GM23248 (cell line): Measurements from ENCODE around the gene CYGB. TPM values are rescaled to one million over a fixed set of nuclear protein-coding genes. Genes with fewer than 3 reads are reported as not detected.

Experiments
- DNase-seq: peaks from one replicate; pipeline ENCODE4 v3.0.0-alpha.2; 2015
- H2AFZ ChIP-seq: fragments of 200-600 bp; sonication (generic); 2 replicates; pipeline ENCODE4 v1.6.1; 2016; ENCODE audit warnings: antibody characterized with exemption
- H3F3A ChIP-seq: fragments of 200-600 bp; sonication (generic); 2 replicates; pipeline ENCODE4 v1.6.1; 2016; ENCODE audit warnings: mild to moderate bottlenecking, antibody characterized with exemption, mixed run types; ENCODE audit not compliant: insufficient read depth
- H3K27ac ChIP-seq: fragments of 200-600 bp; sonication (generic); 2 replicates; pipeline ENCODE4 v1.5.1; 2016; ENCODE audit warnings: mild to moderate bottlenecking
- H3K27me3 ChIP-seq: fragments of 200-600 bp; sonication (generic); replicated peaks from 2 replicates; pipeline ENCODE4 v1.6.1; 2016; ENCODE audit warnings: mild to moderate bottlenecking; ENCODE audit not compliant: insufficient read depth
- H3K36me3 ChIP-seq: fragments of 200-600 bp; sonication (generic); 2 replicates; pipeline ENCODE4 v1.6.1; 2016; ENCODE audit warnings: low read depth, mild to moderate bottlenecking
- H3K4me1 ChIP-seq: fragments of 200-600 bp; sonication (generic); 2 replicates; pipeline ENCODE4 v1.6.1; 2016; ENCODE audit warnings: mild to moderate bottlenecking; ENCODE audit not compliant: insufficient read depth
- H3K4me2 ChIP-seq: fragments of 200-600 bp; sonication (generic); one replicate; pipeline ENCODE4 v1.6.1; 2016; ENCODE audit warnings: mild to moderate bottlenecking; ENCODE audit not compliant: unreplicated experiment
- H3K4me3 ChIP-seq: fragments of 200-600 bp; sonication (generic); 2 replicates; pipeline ENCODE4 v1.5.1; 2016; ENCODE audit warnings: mild to moderate bottlenecking
- H3K79me2 ChIP-seq: fragments of 200-600 bp; sonication (generic); 2 replicates; pipeline ENCODE4 v1.6.1; 2016; ENCODE audit warnings: mild to moderate bottlenecking; ENCODE audit not compliant: insufficient read depth
- H3K9ac ChIP-seq: fragments of 200-600 bp; sonication (generic); 2 replicates; pipeline ENCODE4 v1.6.1; 2016; ENCODE audit warnings: mild to moderate bottlenecking
- H3K9me2 ChIP-seq: fragments of 200-600 bp; sonication (generic); 2 replicates; pipeline ENCODE4 v1.6.1; 2016; ENCODE audit warnings: mixed run types, mild to moderate bottlenecking, moderate library complexity; ENCODE audit not compliant: insufficient read depth
- H3K9me3 ChIP-seq: fragments of 200-600 bp; sonication (generic); one replicate; pipeline ENCODE4 v1.6.1; 2017; ENCODE audit warnings: low read depth
- H4K20me1 ChIP-seq: fragments of 200-600 bp; sonication (generic); 2 replicates; pipeline ENCODE4 v1.6.0; 2016; ENCODE audit not compliant: insufficient read depth
- EZH2 ChIP-seq: fragments of 200-600 bp; sonication (generic); IDR thresholded peaks from 2 replicates; pipeline ENCODE4 v1.6.1; 2018; ENCODE audit warnings: antibody characterized with exemption, mild to moderate bottlenecking; ENCODE audit not compliant: insufficient read depth, poor library complexity, severe bottlenecking
- EZH2phosphoT487 ChIP-seq: fragments of 200-600 bp; sonication (generic); IDR thresholded peaks from 2 replicates; pipeline ENCODE4 v1.6.1; 2018; ENCODE audit warnings: antibody characterized with exemption, moderate library complexity, mild to moderate bottlenecking, low read depth; ENCODE audit not compliant: insufficient read depth
- WGBS, 2 experiments: methylation state at CpG; one replicate each; pipeline ENCODE4 v1.1.6; 2015 to 2017; ENCODE audit warnings: low lambda C conversion rate in 2 of 2, low coverage in 1 of 2; ENCODE audit errors: missing lambda C conversion rate in 2 of 2; 5-methylcytosine and 5-hydroxymethylcytosine counted together
- in situ Hi-C: fragments of 300-500 bp; cut with MboI; formaldehyde crosslinking; loops from 2 replicates; pipeline ENCODE4 v1.15.0; 2020
- polyA plus RNA-seq: library from polyadenylated mRNA; unstranded; fragments of >200 nt; fragmentation: Nextera tagmentation; extraction: Ambion mirVana; gene quantifications from 2 replicates; pipeline ENCODE4 v1.2.1, GENCODE V29; 2016
- total RNA-seq: library from RNA; depleted of rRNA; stranded (reverse); fragments of >200 nt; shearing (Covaris generic); gene quantifications from 2 replicates; pipeline ENCODE4 v1.2.3, GENCODE V29; 2014

CYGB gene
- total and polyA plus RNA-seq, 2 experiments from 2014 or later = 1.1 to 8.3 TPM

- H3K4me1 ChIP-seq = no peaks in the 10 kb centered on the region
- H3K9ac ChIP-seq = peak overlapping the region; percentile 39
- in situ Hi-C loops = loop anchor here (25.0 kb wide), 1 partner anchor 98 kb away; no protein-coding TSS in a partner anchor
- peak overlapping the region; percentile 66 for H3K4me3 ChIP-seq
- peak overlapping the region; percentile 84 for H3K4me2 ChIP-seq
- no peaks in the 10 kb centered on the region for H3K9me2 ChIP-seq
- no peaks in the 10 kb centered on the region for H3K36me3 ChIP-seq
- H3K79me2 ChIP-seq = no peaks in the 10 kb centered on the region
- H3F3A ChIP-seq = peaks cover 4% of the 10 kb centered on the region; the same call in 1 of the 2 replicates
- no peaks in the 10 kb centered on the region for H4K20me1 ChIP-seq
- no peaks in the 10 kb centered on the region for H3K9me3 ChIP-seq
- peak overlapping the region; percentile 87 for H2AFZ ChIP-seq
- no peak for TF ChIP-seq EZH2phosphoT487
- TF ChIP-seq EZH2 = no peak
- 2 to 5% methylated on average over 18 to 57 of the region's 62 CpGs for WGBS, 2 experiments
- DNase-seq = peak; percentile 51
- H3K27ac ChIP-seq = no peak overlapping the region
- peaks cover 17% of the 10 kb centered on the region for H3K27me3 ChIP-seq
Observed at GRCh38 chr17:76585033-76585648, 47.6 kb upstream of the CYGB start.

- no peak for DNase-seq
- Histone ChIP-seq H4K20me1 (no peaks in the 10 kb centered on the region), H3K9ac (no peak overlapping the region), H3K9me2 (no peaks in the 10 kb centered on the region), H3K4me2 (peak overlapping the region; percentile 84), H2AFZ (peak overlapping the region; percentile 87), H3K27me3 (peaks cover 17% of the 10 kb centered on the region), H3F3A (peaks cover 4% of the 10 kb centered on the region; the same call in 1 of the 2 replicates), H3K4me3 (peak overlapping the region; percentile 66), H3K79me2 (no peaks in the 10 kb centered on the region), H3K4me1 (no peaks in the 10 kb centered on the region), H3K9me3 (no peaks in the 10 kb centered on the region), H3K27ac (no peak overlapping the region), H3K36me3 (no peaks in the 10 kb centered on the region)
- in situ Hi-C loops = loop anchor here (25.0 kb wide), 1 partner anchor 97 kb away; no protein-coding TSS in a partner anchor
- 46 to 54% methylated on average over 17 of the region's 17 CpGs for WGBS, 2 experiments
- TF ChIP-seq EZH2phosphoT487 (0 out of 2 replicates have a peak, but pooled peaks have one; percentile 22), EZH2 (no peak)
Observed at GRCh38 chr17:76584427-76585032, 47.0 kb upstream of the CYGB start.

GRCh38 chr17:76582660-76583059 lies 45.2 kb upstream of the CYGB start:
- H3K4me2 ChIP-seq = no peak overlapping the region
- in situ Hi-C loops = loop anchor here (25.0 kb wide), 1 partner anchor 95 kb away; no protein-coding TSS in a partner anchor
- H3K27me3 ChIP-seq = peaks cover 17% of the 10 kb centered on the region
- H3K9ac ChIP-seq = no peak overlapping the region
- no peak for DNase-seq
- H3K9me2 ChIP-seq = no peaks in the 10 kb centered on the region
- H4K20me1 ChIP-seq = no peaks in the 10 kb centered on the region
- H2AFZ ChIP-seq = no peak overlapping the region
- no peaks in the 10 kb centered on the region for H3K79me2 ChIP-seq
- H3K4me3 ChIP-seq = no peak overlapping the region
- WGBS, 2 experiments = 56 to 58% methylated on average over 3 of the region's 3 CpGs
- TF ChIP-seq EZH2 (no peak), EZH2phosphoT487 (no peak)
- H3K27ac ChIP-seq = no peak overlapping the region
- no peaks in the 10 kb centered on the region for H3K4me1 ChIP-seq
- peaks cover 4% of the 10 kb centered on the region; the same call in 1 of the 2 replicates for H3F3A ChIP-seq
- H3K9me3 ChIP-seq = no peaks in the 10 kb centered on the region
- no peaks in the 10 kb centered on the region for H3K36me3 ChIP-seq

GRCh38 chr17:76581515-76581914 lies 44.0 kb upstream of the CYGB start:
- H3K4me1 ChIP-seq = no peaks in the 10 kb centered on the region
- DNase-seq = no peak
- no peaks in the 10 kb centered on the region for H3K9me3 ChIP-seq
- H3K4me3 ChIP-seq = no peak overlapping the region
- H3K27ac ChIP-seq = no peak overlapping the region
- no peaks in the 10 kb centered on the region for H3K9me2 ChIP-seq
- WGBS, 2 experiments = 86 to 87% methylated on average over 5 of the region's 5 CpGs
- H4K20me1 ChIP-seq = no peaks in the 10 kb centered on the region
- peaks cover 9% of the 10 kb centered on the region; the same call in 1 of the 2 replicates for H3K27me3 ChIP-seq
- no peak overlapping the region for H3K4me2 ChIP-seq
- no peaks in the 10 kb centered on the region for H3K36me3 ChIP-seq
- H3K9ac ChIP-seq = no peak overlapping the region
- in situ Hi-C loops = loop anchor here (25.0 kb wide), 1 partner anchor 94 kb away; no protein-coding TSS in a partner anchor
- H3K79me2 ChIP-seq = no peaks in the 10 kb centered on the region
- peaks cover 4% of the 10 kb centered on the region; the same call in 1 of the 2 replicates for H3F3A ChIP-seq
- TF ChIP-seq EZH2phosphoT487 (no peak), EZH2 (no peak)
- no peak overlapping the region for H2AFZ ChIP-seq
